ENCODE results near the gene CXCL11.
"Not testable (repeated sequence)": the region's sequence is repeated elsewhere in the genome, so short reads cannot be mapped to it uniquely, and the experiment has no call there.

Gene CXCL11

DNA sequence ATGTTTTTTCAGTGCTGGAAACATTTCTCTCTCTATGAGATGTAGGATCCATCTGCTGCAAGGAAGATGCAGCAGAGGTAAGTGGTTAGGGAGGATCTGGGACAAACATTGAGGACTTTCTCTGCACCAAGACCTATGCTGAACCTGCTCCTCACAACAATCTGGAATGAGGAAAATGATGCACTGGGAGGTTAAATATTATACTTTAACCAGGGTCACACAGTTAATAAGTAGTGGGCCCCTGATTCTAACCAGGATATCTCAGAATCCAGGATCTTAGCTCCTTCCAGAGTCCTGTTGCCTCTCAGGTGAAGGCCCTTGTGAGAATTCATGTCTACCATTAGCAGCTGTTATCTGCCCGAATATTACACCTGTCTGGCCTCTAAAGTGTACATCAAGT, 35.6 kb downstream of the CXCL11 start:
- DNase-seq (ENCODE audit: low read depth), result no peak

DNA sequence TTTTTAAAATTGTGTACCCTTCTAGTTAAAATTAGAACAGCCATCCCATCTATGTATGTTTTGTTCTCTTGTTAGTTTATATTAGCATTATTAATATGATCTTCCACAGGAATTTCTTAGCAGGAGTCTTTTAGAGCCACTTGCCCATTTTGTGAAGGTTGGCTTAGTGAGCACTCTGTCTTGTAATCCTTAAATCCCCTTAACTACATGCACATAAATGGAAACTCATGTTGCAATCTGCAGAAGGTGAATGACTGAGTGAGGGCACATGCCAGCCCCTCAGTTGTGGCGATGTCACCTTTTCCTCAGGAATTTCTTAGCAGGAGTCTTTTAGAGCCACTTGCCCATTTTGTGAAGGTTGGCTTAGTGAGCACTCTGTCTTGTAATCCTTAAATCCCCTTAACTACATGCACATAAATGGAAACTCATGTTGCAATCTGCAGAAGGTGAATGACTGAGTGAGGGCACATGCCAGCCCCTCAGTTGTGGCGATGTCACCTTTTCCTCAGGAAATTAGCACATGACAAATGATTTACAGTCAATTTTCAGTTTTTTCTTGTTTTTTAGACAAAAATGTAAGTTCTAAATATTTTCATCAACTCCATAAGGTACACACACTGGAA, 37.2 kb downstream of the CXCL11 start:
- DNase-seq (ENCODE audit: low read depth), result not testable (repeated sequence)

- no peak for DNase-seq (ENCODE audit: low read depth)
Measured at GRCh38 chr4:75997946-75998345, 37.9 kb downstream of the CXCL11 start.

DNA sequence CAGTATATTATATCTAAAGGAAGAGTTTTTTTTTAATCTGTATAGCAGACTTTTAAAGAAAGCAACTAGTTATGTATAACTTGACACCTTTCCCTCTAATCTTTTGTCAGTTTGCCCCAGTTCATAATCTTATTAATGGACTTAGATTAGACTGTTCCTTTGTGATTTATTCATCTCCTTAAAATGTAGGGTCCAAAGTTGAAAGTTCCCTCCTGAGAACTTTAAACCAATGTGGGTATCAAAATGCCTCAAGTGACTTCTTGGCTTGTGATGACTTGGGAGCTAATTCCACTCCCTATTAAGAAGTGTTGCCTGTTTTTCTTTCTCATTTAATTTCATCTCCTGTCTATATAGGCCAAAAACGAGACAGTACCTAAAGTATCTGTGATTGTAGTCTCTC, 38.8 kb downstream of the CXCL11 start:
- no peak for DNase-seq (ENCODE audit: low read depth)

- no peak for DNase-seq (ENCODE audit: low read depth)
Measured at GRCh38 chr4:75995727-75996126, 40.1 kb downstream of the CXCL11 start.

DNA sequence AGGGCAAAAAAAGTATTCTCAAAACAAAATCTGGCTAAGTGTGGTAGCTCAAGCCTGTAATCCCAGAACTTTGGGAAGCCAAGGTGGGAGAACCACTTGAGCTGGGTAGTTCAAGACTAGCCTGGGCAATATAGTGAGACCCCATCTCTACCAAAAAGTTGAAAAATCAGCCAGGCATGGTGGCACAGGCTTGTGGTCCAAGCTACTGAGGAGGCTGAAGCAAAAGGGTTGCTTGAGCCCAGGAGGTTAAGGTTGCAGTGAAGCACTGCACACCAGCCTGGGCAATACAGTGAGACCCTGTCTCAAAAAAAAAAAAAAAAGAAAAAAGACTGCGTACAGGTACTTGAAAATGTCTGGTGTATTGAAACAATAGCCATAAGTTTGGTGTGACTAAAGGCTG, 43.4 kb downstream of the CXCL11 start:
- no peak for DNase-seq (ENCODE audit: low read depth)

DNA sequence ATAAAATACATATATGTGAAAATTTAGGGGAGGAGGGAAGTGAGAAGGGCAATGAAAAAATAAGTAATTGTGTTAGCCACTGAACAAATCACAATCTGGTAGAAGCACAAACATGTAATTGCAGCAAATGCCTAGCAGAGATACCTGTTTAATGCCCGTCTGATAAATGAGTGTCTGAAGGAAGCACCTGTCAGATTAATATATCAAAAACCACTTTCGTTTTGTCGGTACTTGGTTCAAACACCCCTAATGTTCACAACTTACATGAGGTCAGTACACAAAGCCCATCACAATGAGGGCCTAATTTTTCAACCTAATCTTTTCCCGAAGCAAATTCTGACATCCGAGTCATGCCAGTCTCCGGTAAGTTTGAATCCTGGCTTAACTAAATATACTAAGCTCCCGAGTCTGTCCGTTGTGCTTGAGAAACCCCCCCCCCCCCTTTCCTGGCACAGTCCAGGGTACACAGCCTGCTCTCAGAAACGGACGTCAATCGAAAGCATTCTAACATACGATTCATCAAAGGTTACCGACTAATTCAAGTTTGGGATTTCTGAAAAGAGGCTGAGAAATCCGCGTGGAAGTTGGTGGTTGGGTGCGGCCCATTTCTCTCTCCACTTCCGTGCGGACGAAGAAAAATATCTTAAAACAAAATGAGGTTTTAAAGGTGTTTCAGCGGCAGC, 45.9 kb downstream of the CXCL11 start:
- DNase-seq (ENCODE audit: low read depth), result no peak

DNA sequence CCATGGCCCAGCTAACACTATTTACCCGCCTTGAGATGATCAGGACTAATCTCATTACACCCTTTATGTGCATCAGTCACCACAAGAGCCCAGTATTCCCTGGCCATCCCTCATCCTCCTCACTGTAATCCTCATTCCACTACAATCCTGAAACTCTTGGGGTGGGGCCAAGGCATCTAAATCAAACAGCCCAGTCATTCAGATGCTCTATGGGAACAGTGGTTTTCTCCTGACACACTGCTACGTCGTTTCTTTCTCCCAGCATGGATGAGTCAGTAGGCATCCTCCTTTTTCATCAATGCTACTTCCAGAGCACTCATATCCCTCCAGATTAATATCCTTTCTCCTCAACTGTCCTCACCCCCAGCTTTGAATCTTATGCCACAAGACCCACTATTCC, 50.8 kb downstream of the CXCL11 start:
- DNase-seq (ENCODE audit: low read depth), result no peak

All from stimulated activated CD8-positive, alpha-beta memory T cell treated with anti-CD3 and anti-CD28 coated beads, Interleukin-15, amount 100 ng/mL, for 1 hour (primary cell).